NCI-H510A (cell line): Measurements from ENCODE around the gene FXR2.

ENCODE experiments used
- DNase-seq: peaks from one replicate; lab custom pipeline; 2025; lab: John Stamatoyannopoulos, UW

Gene FXR2

DNA sequence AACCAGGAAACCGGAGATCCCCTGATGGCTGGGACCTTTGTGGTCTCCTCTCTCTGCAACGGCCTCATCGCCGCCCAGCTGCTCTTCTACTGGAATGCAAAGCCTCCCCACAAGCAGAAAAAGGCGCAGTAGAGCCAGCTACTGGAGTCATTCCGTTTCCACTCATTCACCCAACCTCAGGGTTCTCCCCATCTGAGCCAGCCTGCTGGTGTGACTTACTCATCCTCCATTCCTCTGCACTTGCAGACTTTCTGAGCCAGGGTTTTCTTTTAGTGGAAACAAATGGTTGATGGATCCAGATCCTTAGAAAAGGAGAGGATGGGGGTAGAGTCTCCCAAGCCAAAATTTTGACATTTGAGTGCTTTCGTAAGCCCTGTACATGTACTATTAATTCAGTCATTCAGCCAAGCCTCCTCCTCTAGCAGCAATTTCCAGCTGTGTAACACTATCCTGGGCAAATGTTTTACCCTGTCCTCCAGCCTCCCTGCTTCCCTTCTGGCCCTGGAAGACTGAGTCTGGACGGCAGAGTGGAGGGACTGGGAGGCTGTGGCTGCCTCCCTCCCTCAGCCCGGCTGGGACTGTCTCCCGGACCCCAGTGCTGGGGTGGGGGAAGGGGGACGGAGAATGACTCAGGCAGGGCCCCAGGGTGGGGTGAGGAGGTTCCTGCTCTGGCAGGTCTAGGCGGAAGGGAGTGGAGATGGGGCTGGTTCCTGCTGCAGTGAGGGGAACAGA, 27.1 kb downstream of the FXR2 start:
- DNase-seq: no peak

DNA sequence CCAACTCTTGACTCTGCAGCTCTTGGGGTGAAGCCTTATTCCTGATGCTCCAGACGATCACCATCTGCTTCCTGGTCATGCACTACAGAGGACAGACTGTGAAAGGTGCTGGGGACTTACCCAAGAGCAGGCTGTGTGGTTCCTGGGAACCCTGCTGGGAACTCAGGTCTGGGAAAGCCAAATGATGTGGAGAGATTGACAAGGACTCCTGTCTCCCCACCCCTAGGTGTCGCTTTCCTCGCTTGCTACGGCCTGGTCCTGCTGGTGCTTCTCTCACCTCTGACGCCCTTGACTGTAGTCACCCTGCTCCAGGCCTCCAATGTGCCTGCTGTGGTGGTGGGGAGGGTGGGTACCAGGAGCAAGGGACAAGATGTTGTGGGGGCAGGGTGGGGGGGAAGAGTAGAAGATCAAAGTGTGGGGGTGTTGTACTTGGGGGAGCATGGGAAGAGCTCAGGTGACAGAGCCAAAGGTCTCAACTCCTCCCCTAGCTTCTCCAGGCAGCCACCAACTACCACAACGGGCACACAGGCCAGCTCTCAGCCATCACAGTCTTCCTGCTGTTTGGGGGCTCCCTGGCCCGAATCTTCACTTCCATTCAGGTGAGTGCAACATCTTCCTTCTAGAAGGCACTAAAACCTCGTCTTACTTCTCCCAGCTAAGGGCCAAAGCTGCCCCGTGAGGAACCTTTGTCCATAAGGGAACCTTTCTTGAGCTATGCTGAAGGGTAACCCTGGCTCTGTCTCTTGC, 27.9 kb downstream of the FXR2 start:
- DNase-seq: peak; percentile 34

DNA sequence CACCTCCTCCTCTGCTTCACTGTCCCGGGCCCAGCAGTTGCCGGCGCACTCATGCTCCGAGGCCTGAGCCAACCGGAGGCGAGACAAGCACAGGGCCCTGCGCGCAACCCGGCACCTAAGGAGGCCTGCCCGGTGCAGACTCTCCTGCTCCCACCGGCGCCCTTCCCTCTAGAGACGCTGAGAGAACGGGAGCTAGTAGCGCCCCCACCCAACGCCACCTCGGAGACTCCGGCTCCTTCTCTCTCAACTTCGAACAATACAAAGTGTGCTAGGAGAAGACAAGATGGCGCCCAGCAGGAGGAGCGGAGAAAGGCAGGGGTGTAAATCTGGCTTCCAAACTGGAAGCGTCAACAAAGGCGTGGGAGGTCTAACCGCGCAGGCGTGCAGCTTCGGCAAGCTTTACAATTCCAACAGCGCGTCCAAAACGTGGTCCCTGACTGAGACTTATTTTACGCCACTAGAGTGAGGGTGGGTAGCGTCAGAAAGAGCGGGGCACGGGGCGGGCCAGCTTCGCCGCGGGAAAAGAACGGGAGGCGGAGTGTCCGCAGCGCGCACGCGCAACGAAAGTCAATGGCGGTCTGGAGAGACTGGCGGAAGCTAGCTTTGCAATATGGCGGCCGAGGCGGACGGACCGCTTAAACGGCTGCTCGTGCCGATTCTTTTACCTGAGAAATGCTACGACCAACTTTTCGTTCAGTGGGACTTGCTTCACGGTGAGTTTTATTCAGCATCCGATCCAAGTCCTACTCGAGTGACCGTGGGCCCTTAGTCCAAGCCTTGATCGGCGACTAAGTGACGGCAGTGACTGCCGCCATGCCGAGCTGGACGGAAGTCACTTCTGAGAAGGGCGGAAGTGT, 31.2 kb downstream of the FXR2 start, which contains the start of gene MPDU1:
Gene MPDU1 (plus strand): TSS at position 600 of the 857 bp plus-strand sequence. CDS start 11 bp downstream, at position 611.
- DNase-seq: peak; percentile 93

DNA sequence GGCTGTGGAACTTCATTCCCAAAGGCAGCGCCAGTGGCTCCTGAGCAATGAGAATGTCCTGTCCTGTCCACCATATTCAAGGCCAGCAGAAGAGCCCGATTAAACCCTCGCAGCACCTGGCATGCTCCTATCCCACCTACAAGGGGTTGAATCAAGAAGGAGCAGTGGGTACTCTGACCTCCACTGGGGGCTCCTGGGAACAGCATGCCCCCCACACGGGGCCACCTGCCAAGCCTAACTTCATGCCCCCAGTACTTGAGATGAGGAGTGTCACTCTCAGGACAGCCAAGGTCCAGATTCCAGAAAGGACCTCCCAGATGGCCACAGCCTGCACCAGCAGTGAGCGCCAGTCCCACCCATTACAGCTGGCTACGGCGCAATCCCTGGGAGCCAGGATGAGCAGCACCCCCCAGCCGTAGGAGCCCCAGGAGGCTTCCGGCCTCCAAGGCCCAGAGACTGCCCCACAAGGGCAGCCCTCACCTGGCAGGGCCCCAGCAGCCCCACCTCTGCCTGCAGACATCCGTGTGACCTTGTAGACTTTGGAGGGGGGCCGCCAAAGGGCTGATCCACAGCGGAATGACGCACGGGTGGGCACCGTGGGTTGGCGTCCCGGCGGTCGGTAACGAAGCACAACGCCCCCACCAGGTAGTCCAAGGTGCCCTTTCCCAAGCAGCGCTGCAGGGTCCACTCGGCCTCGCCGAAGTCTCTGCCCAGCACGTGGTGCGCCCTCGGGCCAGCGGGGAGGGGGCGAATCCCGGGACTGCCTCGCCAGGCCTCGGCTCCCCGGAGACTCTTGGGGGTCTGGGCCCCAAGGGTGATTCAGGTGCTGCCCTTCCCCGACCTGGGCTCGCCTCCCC, 32.1 kb downstream of the FXR2 start:
- DNase-seq: no peak

DNA sequence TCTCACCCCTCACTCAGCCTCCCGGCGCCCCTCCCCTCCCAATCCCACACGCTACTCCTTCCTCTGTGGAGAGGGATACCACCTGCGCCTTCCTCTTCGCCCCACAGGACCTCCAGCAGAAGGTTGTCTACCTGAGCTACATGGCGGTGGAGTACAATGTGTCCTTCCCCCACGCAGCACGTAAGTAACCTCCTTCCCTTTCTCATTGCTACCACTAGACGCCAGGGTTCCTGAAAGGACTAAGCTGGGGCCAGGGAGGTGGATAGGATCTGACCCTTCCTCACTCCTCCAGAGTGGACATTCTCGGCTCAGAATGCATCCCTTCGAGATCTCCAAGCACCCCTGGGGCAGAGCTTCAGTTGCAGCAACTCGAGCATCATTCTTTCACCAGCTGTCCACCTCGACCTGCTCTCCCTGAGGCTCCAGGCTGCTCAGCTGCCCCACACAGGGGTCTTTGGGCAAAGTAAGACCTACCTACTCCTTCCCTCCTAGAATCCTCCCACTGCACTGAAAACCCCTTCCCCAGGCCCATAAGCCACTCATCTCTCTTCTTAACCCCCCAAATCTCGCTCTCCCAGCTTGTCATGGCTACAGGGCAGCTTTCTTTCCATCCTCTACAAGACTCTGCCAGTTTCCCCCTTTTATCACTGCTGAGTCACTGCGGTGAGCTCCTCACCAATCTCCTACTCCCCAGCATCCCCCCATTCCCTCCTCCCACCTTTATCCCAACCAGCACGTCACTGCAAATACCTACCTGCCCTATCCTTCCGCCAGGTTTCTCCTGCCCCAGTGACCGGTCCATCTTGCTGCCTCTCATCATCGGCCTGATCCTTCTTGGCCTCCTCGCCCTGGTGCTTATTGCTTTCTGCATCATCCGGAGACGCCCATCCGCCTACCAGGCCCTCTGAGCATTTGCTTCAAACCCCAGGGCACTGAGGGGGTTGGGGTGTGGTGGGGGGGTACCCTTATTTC, 33.8 kb downstream of the FXR2 start:
- no peak for DNase-seq

DNA sequence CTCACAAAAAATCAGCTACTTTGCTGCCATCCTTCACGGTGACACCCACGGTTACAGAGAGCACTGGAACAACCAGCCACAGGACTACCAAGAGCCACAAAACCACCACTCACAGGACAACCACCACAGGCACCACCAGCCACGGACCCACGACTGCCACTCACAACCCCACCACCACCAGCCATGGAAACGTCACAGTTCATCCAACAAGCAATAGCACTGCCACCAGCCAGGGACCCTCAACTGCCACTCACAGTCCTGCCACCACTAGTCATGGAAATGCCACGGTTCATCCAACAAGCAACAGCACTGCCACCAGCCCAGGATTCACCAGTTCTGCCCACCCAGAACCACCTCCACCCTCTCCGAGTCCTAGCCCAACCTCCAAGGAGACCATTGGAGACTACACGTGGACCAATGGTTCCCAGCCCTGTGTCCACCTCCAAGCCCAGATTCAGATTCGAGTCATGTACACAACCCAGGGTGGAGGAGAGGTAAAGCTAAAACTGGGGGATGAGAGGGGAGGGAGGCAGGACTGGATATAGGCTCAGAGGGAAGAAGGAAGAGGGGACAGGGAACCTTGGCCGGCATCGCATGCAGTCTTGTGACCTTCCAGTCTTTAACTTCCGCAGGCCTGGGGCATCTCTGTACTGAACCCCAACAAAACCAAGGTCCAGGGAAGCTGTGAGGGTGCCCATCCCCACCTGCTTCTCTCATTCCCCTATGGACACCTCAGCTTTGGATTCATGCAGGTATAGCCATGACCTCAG, 34.7 kb downstream of the FXR2 start:
- DNase-seq: no peak

DNA sequence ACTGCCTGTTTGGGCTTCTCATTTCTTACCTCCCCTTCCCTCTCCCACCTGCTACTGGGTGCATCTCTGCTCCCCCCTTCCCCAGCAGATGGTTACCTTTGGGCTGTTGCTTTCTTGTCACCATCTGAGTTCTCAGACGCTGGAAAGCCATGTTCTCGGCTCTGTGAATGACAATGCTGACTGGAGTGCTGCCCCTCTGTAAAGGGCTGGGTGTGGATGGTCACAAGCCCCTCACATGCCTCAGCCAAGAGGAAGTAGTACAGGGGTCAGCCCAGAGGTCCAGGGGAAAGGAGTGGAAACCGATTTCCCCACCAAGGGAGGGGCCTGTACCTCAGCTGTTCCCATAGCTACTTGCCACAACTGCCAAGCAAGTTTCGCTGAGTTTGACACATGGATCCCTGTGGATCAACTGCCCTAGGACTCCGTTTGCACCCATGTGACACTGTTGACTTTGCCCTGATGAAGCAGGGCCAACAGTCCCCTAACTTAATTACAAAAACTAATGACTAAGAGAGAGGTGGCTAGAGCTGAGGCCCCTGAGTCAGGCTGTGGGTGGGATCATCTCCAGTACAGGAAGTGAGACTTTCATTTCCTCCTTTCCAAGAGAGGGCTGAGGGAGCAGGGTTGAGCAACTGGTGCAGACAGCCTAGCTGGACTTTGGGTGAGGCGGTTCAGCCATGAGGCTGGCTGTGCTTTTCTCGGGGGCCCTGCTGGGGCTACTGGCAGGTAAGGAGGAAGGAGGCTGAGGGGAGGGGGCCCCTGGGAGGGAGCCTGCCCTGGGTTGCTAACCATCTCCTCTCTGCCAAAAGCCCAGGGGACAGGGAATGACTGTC, 35.5 kb downstream of the FXR2 start, which contains the start of gene CD68:
Gene CD68 (plus strand): TSS at position 638 of the 833 bp plus-strand sequence. CDS start 40 bp downstream, at position 678.
- DNase-seq: peak; percentile 21

DNA sequence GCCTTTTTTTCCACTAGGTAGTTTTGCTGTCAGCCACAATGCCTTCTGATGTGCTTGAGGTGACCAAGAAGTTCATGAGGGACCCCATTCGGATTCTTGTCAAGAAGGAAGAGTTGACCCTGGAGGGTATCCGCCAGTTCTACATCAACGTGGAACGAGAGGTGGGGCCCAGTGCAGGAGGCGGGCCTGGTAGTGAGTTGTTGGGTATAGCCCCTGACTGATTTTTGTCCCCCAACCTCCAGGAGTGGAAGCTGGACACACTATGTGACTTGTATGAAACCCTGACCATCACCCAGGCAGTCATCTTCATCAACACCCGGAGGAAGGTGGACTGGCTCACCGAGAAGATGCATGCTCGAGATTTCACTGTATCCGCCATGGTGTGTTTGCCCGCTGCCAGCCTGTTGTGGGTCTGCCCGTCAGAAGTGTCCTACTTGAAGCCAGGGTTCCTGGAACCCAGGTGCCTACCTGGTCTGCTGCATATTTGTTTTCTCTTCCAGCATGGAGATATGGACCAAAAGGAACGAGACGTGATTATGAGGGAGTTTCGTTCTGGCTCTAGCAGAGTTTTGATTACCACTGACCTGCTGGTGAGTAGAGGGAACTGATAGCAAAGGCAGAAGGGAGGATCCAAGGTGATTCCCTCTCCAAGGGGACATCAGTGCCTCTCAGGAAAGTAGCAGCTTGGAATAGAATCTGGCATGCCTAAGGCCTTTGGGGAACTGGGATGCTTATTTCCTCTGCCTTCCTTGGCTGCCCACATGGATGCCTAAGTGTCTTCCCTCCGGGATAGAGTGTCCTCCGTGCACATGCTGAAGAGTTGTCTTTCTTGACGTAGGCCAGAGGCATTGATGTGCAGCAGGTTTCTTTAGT, 37.1 kb downstream of the FXR2 start:
- no peak for DNase-seq

DNA sequence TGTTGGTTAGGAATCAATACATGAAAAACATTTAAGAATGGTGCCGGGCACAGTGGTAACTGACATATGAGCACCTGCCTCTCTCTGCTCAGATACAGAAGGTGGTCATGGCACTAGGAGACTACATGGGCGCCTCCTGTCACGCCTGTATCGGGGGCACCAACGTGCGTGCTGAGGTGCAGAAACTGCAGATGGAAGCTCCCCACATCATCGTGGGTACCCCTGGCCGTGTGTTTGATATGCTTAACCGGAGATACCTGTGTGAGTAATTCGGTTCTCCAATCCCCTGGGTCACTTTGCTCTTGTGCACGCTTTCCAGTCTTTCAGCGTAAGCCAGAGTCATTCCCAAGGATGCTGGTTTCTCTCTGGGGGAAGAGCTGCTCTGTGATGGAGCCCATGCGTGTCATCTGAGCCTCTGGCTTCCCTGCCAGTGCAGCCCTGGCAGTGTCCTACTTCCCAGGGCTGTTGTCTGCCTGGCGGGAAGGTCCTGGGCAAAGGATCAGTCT, 38.2 kb downstream of the FXR2 start:
- no peak for DNase-seq

DNA sequence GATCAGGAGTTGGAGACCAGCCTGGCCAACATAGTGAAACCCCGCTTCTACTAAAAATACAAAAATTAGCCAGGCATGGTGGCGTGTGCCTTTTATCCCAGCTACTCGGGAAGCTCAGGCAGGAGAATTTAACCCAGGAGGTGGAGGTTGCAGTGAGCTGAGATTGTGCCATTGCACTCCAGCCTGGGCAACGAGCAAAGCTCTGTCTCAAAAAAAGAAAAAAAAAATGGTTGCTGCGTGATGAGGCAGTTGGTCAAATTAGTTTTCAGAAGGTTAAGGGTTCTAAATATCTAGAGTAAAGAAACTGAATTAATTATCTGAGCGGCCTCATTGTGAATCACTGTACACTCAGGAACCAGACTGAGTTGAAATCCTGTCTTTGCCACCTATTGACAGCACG, 38.7 kb downstream of the FXR2 start:
- DNase-seq: no peak

DNA sequence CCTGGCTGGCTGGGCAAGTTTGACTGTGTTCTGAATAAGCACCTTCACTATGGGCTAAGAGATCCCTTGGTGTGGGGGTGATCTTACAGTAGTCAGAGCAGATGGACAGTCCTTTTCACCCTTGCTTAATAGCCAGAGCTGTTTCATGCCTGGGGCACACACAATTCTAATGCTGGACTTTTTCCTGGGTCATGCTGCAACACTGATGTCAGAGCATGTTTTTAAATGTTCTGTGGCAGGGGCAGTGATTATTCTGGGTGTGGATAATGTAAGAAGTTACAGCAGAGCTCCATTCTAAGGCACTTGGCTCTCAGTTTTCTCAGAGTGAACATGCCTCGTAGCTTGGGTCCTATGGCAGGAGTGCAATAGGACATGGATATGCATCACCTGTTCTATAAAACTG, 39.2 kb downstream of the FXR2 start:
- no peak for DNase-seq

DNA sequence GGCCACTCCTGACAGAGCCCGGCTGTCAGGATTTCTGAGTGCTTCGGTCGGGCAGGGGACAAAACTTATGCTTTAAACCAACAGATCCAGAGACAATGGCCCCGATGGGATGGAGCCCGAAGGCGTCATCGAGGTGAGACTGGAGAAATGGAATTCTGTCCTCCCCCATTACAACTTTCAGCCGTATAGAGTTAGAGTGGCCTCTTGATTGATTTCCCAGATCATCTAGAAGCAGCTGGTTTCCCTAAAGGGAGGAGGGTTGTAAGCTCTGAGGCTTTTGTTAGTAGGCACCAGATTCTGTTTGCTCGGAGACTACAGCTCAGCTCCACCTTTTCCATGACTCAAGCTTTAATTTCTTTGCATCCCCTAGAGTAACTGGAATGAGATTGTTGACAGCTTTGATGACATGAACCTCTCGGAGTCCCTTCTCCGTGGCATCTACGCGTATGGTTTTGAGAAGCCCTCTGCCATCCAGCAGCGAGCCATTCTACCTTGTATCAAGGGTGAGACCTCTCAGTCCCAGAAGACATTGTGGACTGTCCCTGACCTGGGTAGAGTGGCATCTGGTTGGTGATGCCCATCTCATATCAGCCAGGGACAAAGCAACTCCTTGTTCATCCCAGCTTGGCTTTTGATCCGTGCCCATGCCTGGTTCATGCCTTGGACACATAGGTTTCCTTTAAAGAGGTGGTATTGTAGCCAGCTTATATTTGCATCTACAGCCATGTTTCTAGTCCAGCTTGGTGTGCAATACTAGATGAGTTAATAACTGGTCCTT, 40.3 kb downstream of the FXR2 start:
- DNase-seq: no peak

DNA sequence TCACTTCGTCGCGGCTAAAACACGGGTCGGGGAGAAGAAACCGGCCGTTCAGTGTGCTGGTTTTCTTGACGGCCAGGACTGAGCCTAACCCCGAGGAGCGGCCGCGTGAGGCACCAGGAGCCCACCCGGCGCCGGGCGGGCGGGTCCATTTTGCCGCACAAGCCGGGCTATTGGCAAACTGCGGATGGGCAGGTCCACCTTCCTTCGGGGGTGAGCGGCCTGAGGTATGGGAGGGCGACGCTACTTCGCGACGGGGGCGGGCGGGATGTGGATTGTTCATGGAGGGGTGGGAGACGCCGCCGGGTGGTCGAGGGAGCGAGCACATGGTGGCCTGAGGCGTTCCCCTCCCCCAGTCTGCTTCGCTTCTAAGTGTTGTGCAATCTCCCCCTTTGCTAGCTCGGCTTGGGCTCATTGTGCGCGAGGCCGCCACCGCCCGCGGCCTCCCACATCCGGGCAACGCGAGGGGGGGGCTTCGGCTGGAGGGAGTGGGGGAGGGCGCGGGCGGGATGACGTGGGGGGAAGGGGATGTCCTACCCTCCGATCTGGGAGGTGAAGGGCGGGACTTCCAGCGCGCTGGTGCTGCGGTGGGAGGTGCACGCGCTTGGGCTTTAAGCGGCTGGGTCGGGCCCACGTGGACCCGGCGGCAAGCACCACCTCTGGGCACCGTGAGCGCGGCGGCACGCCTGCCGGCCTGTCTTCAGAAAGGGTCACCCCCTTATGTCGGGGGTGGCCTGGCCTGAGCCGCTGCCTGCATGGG, 41.2 kb downstream of the FXR2 start:
- DNase-seq: peak; percentile 77

DNA sequence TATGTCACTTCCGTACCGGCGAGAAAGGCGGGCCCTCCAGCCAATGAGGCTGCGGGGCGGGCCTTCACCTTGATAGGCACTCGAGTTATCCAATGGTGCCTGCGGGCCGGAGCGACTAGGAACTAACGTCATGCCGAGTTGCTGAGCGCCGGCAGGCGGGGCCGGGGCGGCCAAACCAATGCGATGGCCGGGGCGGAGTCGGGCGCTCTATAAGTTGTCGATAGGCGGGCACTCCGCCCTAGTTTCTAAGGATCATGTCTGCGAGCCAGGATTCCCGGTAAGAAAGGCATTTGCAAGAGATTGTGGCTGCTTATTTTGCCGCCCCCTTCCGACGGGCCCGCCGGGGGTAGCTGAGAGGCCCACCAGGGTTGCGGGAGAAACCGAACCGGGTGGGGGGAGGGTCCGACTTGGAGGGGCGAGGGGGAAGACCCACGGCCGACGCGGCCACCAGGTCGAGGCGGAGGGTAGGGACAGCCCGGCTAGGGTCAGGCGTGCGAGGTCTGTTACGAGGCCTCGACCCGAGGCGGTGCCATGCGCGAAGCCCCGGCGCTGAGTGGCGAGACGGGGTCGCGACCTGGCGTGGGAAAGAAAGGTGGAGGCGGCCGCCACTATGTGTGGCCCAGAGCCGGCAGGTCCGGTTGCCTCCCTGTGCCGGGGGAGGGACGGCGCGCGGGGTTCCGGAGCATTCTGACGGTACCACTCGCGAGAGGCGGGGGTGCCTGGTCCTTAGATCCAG, 41.9 kb downstream of the FXR2 start:
- no peak for DNase-seq

DNA sequence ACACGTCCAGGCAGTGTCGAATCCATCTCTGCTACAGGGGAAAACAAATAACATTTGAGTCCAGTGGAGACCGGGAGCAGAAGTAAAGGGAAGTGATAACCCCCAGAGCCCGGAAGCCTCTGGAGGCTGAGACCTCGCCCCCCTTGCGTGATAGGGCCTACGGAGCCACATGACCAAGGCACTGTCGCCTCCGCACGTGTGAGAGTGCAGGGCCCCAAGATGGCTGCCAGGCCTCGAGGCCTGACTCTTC, 42.4 kb downstream of the FXR2 start:
- peak; percentile 99 for DNase-seq
